Kidney epithelial cell (primary cell): Measurements from ENCODE around the gene FETUB. TPM values are rescaled to one million over a fixed set of nuclear protein-coding genes. Genes with fewer than 3 reads are reported as not detected.

Source experiments
- DNase-seq: peaks from one replicate; pipeline ENCODE4 v3.0.0-alpha.2; 2010; ENCODE audit warnings: low read depth
- H3K27me3 ChIP-seq: 2 replicates; pipeline ENCODE4 v1.6.0; 2011; ENCODE audit warnings: low read length; ENCODE audit not compliant: control insufficient read depth, insufficient read depth
- H3K36me3 ChIP-seq: 2 replicates; pipeline ENCODE4 v1.5.1; 2011; ENCODE audit warnings: low read length; ENCODE audit not compliant: control insufficient read depth, insufficient read depth
- H3K4me3 ChIP-seq: 2 replicates; pipeline ENCODE4 v1.5.1; 2011; ENCODE audit warnings: low read depth, mild to moderate bottlenecking, control low read depth, low read length
- total RNA-seq: library from RNA; depleted of rRNA; stranded (reverse); fragments of >200 nt; gene quantifications from 2 replicates; pipeline ENCODE4 v1.2.3, GENCODE V29; 2015
- TF ChIP-seq, protein P1 (sequence below): IDR thresholded peaks from 2 replicates; pipeline ENCODE4 v1.5.1; 2011; ENCODE audit warnings: mild to moderate bottlenecking, moderate library complexity, low read length, control low read depth, inconsistent platforms; ENCODE audit not compliant: insufficient read depth, poor library complexity, severe bottlenecking

The FETUB gene, protein sequence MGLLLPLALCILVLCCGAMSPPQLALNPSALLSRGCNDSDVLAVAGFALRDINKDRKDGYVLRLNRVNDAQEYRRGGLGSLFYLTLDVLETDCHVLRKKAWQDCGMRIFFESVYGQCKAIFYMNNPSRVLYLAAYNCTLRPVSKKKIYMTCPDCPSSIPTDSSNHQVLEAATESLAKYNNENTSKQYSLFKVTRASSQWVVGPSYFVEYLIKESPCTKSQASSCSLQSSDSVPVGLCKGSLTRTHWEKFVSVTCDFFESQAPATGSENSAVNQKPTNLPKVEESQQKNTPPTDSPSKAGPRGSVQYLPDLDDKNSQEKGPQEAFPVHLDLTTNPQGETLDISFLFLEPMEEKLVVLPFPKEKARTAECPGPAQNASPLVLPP
- not detected in 2 replicates for total RNA-seq

DNA sequence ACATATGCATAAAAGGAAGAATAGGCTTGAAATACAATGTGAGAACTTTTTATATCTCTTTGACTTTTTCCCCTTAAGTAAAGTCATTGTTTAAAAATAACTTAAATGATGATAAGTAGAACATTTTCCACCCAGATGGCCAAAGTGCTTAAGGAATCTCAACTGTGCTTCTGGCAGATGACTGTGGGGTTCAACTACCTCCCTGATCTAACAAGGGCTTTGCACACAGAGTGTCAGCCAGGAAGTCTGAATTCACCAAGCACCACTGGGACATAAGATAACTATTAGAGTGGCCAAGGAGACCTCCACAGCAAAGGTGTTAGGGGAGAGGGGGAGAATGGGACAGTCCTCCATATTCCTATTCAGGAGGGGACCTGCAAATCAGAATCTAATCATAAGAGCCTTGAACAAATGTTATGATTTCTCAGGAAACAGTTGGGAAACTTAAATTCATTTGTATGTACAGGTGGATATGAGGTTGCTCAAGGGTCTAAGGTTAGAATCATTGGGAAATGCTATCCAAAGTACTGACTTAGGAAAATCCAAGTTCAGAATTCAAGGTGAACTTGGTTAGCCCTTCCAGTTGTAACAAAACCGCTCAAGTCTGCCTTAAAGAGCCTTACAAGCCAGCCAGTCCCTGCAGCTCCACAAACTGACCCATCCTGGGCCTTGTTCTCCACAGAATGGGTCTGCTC lies at the start of gene FETUB:
TSS of gene FETUB (plus strand) at position 622 of the 695 bp plus-strand sequence. CDS start at position 684, 62 bp downstream.
- TF ChIP-seq, protein P1, sequence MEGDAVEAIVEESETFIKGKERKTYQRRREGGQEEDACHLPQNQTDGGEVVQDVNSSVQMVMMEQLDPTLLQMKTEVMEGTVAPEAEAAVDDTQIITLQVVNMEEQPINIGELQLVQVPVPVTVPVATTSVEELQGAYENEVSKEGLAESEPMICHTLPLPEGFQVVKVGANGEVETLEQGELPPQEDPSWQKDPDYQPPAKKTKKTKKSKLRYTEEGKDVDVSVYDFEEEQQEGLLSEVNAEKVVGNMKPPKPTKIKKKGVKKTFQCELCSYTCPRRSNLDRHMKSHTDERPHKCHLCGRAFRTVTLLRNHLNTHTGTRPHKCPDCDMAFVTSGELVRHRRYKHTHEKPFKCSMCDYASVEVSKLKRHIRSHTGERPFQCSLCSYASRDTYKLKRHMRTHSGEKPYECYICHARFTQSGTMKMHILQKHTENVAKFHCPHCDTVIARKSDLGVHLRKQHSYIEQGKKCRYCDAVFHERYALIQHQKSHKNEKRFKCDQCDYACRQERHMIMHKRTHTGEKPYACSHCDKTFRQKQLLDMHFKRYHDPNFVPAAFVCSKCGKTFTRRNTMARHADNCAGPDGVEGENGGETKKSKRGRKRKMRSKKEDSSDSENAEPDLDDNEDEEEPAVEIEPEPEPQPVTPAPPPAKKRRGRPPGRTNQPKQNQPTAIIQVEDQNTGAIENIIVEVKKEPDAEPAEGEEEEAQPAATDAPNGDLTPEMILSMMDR: no peak
- H3K4me3 ChIP-seq: no peak within 1 kb of the TSS
- no peak for DNase-seq
- H3K27me3 ChIP-seq: no peaks in the 10 kb centered on the region
- no peaks in the 10 kb centered on the region for H3K36me3 ChIP-seq

DNA sequence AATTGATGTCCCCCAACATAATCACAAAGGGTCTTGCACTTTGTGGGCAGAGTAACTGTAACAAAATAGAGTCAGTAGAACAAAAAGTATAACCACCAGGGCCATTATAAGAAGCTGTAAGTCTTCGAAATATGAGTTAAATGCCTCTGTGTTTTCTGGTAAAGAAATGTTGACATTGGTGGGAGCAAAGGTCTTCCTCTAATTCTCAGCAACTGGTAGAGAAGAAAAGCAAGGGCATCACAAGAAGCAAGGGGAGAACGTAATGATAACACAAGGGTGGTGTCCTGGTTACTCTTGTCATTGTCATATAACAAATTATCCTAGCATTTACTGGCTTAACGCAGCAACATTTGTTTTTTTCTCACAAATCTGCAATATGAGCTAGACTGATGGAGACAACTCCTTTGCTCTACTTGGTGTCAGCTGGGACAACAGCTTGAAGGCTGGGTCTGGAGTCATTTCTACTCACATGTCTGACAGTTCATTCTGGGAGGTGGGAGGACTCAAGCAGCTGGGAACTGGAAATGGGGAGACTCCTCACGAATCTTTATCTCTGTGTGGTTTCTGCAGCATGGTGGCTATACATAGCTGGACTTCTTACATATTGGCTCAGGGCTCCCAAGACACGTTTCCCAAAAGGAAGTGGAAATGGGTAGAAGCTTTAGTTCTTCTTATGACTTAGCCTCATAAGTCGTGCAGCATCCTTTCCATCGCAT lies 49.5 kb upstream of the FETUB start:
- H3K27me3 ChIP-seq: no peaks in the 10 kb centered on the region
- no peak overlapping the region for H3K4me3 ChIP-seq
- no peaks in the 10 kb centered on the region for H3K36me3 ChIP-seq
- DNase-seq: no peak
- TF ChIP-seq, protein P1: no peak

DNA sequence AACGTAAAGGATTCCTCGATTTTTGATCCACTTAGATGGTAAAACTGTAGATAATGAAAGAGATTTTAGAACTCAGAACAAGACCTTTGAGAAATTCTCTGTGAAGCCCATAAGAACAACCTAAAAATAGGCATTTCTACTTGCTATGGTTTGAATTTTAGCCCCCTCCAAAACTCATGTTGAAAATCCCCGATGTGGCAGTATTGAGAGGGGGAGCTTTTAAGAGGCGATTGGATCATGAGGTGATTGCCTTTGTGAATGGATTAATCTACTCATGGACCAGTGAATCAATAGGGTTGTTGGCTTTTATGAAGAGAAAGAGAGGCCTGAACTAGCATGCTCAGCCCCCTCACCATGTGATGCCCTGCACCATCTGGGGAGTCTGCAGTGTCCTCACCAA lies 47.5 kb upstream of the FETUB start:
- no peak overlapping the region for H3K4me3 ChIP-seq
- TF ChIP-seq, protein P1: no peak
- DNase-seq: no peak
- H3K36me3 ChIP-seq: no peaks in the 10 kb centered on the region
- H3K27me3 ChIP-seq: no peaks in the 10 kb centered on the region

DNA sequence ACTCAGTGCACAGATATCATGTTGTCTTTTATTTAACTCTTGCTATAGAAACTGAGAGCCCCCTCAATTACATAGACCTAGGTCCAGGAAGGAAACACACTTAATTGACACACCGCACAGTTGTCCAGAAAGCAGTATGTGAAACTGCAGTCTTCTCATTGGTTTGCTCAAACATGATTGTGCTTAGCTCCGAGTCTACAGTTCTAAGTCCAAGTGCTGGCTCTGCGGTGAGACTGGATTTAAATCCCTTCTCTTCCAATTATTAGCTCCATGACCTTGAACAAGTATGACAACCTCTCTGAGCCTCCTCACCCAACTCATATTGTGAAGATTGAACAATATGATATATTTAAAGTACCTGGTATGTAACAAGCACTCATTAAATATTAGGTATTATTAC lies 46.3 kb upstream of the FETUB start:
- TF ChIP-seq, protein P1: no peak
- Histone ChIP-seq H3K27me3 (no peaks in the 10 kb centered on the region), H3K36me3 (no peaks in the 10 kb centered on the region)

DNA sequence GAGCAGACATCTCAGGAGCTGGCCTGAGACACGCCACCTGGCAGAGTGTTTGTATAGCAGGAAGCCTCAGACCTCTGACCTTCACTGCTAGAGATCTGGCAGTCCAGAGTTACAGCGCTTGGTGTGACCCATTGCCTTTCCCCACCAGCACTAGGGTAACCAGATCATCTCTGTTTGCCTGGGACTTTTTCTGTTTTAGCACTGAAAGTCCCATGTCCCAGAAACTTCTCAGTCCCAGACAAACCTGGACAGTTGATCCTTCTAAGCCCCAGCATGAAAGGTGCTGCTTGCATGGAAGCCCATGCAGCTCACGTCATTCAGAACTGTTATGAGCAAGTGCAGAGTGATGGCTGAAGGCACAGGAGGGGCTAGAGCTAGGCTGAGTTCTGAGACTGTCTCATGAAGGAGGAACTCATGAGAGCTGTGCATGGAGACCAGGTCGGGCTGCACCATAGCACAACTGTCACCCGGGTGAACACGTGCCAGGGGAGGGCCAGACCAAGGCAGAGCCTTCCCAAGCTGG lies 45.5 kb upstream of the FETUB start:
- DNase-seq: no peak
- TF ChIP-seq, protein P1: no peak
- H3K4me3 ChIP-seq: no peak overlapping the region
- no peaks in the 10 kb centered on the region for H3K27me3 ChIP-seq
- H3K36me3 ChIP-seq: no peaks in the 10 kb centered on the region

More for the DNA sequence above, 46.3 kb upstream of the FETUB start:
- no peak for DNase-seq
- H3K4me3 ChIP-seq: no peak overlapping the region
